Measurements from ENCODE around the gene SEC23A. TPM values are rescaled to one million over a fixed set of nuclear protein-coding genes. Genes with fewer than 3 reads are reported as not detected.

SEC23A gene
- total RNA-seq, 1 donor from 2014 or later: 39.4 TPM

DNA sequence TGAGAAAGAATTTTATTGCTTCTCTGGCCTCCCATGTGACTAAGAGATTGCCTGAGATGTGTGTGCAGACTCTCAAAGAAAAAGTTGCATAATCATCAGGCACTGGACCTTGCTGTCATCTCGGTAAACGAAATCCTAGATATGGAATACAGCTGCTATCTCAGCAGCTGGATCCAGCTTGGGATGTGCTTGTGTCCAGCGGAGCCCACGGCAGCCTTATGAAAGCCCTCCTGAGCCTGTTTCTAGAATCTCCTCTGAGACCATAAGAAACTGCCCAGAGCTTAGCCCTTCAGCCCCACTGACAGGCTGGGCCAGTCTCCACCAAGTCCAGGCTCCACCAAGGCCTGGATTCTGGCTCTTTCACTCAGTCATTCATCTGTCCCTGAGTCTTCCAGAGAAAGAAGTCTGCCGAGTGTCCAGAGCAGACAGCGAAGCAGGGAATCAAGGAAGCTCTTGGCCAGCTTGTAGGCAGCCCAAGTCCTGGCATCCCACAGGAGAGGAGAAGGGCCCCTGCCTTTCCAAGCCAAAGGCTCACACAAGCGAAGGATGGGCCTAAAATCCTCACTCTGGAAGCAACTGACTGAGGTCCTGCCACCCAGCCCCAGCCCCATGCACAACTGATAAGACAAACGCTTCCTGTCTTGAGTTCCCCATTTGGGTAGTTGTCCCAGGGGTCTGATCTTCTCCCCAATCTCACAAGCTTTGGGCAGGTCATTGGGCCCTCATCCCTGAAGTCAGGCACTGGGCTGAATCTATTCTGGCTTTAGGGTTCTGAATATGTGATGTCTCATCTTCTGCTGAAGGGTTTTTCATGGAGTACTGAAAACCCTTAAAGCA is 97.8 kb downstream of the SEC23A start:
- H3K9me3 Mint-ChIP-seq: no peaks in the 10 kb centered on the region
- no peak for ATAC-seq (ENCODE audit: low read depth)
- CTCF ChIA-PET: no interaction called here
- H3K4me3 Mint-ChIP-seq: no peak overlapping the region
- POLR2A ChIA-PET: no interaction called here
- no peaks in the 10 kb centered on the region for H3K27me3 Mint-ChIP-seq
- TF ChIP-seq, protein P1, sequence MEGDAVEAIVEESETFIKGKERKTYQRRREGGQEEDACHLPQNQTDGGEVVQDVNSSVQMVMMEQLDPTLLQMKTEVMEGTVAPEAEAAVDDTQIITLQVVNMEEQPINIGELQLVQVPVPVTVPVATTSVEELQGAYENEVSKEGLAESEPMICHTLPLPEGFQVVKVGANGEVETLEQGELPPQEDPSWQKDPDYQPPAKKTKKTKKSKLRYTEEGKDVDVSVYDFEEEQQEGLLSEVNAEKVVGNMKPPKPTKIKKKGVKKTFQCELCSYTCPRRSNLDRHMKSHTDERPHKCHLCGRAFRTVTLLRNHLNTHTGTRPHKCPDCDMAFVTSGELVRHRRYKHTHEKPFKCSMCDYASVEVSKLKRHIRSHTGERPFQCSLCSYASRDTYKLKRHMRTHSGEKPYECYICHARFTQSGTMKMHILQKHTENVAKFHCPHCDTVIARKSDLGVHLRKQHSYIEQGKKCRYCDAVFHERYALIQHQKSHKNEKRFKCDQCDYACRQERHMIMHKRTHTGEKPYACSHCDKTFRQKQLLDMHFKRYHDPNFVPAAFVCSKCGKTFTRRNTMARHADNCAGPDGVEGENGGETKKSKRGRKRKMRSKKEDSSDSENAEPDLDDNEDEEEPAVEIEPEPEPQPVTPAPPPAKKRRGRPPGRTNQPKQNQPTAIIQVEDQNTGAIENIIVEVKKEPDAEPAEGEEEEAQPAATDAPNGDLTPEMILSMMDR (IDR thresholded peaks at IDR 0.05): no peak
- no peak overlapping the region for H3K27ac Mint-ChIP-seq
- H3K36me3 Mint-ChIP-seq (ENCODE audit: low read depth): no peaks in the 10 kb centered on the region
- no peaks in the 10 kb centered on the region for H3K4me1 Mint-ChIP-seq
- DNase-seq: no peak
- intact Hi-C loops (cut with micrococcal nuclease): no loop called here

DNA sequence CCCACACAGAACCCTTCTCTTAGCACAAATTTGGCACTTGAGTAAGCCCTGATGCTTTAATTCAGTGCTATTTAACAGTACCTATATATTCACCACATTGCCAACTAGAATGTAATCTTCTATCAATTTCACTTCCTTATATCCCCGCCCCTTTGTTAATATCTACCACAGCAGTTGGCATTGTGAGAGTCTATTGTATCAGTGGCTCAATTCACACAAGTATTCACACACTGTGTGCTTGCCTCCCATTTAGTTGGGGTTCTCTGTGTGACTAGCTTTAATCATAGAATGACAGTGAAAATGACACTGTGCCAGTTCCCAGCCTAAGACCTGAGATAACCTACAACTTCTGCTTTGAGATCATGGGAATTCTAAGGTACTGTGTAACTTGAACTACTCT is 103.1 kb downstream of the SEC23A start:
- peaks cover 1% of the 10 kb centered on the region for H3K27me3 Mint-ChIP-seq
- DNase-seq: no peak
- ChIA-PET CTCF (no interaction called here), POLR2A (no interaction called here)
- TF ChIP-seq, protein P1 (IDR thresholded peaks at IDR 0.05): no peak
- no peak overlapping the region for H3K4me3 Mint-ChIP-seq
- no peak for ATAC-seq (ENCODE audit: low read depth)
- intact Hi-C loops (cut with micrococcal nuclease): no loop called here
- H3K9me3 Mint-ChIP-seq: no peaks in the 10 kb centered on the region
- no peaks in the 10 kb centered on the region for H3K4me1 Mint-ChIP-seq
- no peaks in the 10 kb centered on the region for H3K36me3 Mint-ChIP-seq (ENCODE audit: low read depth)
- H3K27ac Mint-ChIP-seq: no peak overlapping the region

DNA sequence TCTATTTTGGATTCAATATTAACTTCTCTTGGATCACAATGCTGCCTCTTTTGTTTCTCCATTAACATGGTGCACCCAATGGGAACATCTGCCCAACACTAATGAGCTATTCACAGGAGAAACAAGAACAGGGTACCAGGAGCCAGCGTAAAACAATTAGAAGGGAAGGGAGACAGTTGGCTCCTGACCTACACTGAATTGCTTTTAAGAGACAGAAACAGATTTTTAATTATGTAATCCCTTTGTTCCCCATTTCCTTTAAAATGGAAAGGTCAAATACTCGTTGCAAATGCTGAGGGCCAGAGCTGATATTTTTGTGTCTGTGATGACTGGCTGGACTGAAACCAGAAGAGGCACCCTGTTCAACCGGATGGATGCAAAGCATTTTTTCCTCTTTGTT is 108.3 kb downstream of the SEC23A start:
- POLR2A ChIA-PET: no interaction called here
- no peak for ATAC-seq (ENCODE audit: low read depth)

DNA sequence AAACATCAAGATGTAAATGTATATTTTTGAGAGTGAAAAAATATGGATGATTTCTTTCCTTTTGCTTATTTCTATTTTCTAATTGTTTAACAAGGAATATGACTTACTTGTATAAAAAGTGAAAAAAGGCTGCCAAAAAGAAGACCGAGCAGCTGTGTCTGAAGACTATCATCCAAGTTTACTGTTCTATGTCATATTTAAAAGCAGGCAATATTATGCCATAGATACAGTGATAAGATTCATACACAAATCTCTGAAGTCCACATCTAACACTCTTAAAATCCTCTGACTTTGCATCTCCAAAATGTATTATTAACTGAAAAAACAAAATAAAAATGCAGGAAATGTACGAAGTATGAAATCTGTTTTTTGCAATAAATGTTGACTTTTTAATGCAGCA is 109.1 kb downstream of the SEC23A start:
- intact Hi-C loops (cut with micrococcal nuclease): no loop called here
- DNase-seq: no peak
- ChIA-PET CTCF (no interaction called here), POLR2A (no interaction called here)
- TF ChIP-seq, protein P1 (IDR thresholded peaks at IDR 0.05): no peak
- Mint-ChIP-seq H3K4me3 (no peak overlapping the region), H3K36me3 (ENCODE audit: low read depth) (no peaks in the 10 kb centered on the region), H3K4me1 (peaks cover 11% of the 10 kb centered on the region), H3K27ac (no peak overlapping the region), H3K27me3 (peaks cover 1% of the 10 kb centered on the region), H3K9me3 (no peaks in the 10 kb centered on the region)
- ATAC-seq (ENCODE audit: low read depth): no peak

More for the DNA sequence above, 108.3 kb downstream of the SEC23A start:
- Mint-ChIP-seq H3K36me3 (ENCODE audit: low read depth) (no peaks in the 10 kb centered on the region), H3K4me1 (peaks cover 4% of the 10 kb centered on the region), H3K9me3 (no peaks in the 10 kb centered on the region), H3K27ac (no peak overlapping the region), H3K4me3 (no peak overlapping the region), H3K27me3 (peaks cover 1% of the 10 kb centered on the region)
- intact Hi-C loops (cut with micrococcal nuclease): no loop called here
- CTCF ChIA-PET: no interaction called here
- DNase-seq: no peak
- TF ChIP-seq, protein P1 (IDR thresholded peaks at IDR 0.05): no peak

- H3K36me3 Mint-ChIP-seq (ENCODE audit: low read depth): no peaks in the 10 kb centered on the region
- ChIA-PET CTCF (no interaction called here), POLR2A (no interaction called here)
- H3K4me3 Mint-ChIP-seq: no peak overlapping the region
- DNase-seq (no peak), ATAC-seq (ENCODE audit: low read depth) (no peak)
- no peak overlapping the region for H3K27ac Mint-ChIP-seq
- TF ChIP-seq, protein P1 (IDR thresholded peaks at IDR 0.05): no peak
- H3K27me3 Mint-ChIP-seq: peaks cover 1% of the 10 kb centered on the region
- peaks cover 12% of the 10 kb centered on the region for H3K4me1 Mint-ChIP-seq
- no peaks in the 10 kb centered on the region for H3K9me3 Mint-ChIP-seq
- intact Hi-C loops (cut with micrococcal nuclease): no loop called here
Measured at GRCh38 chr14:38992067-38992844, 110.8 kb downstream of the SEC23A start.

All from activated B cell treated with CpG ODN at 0.5 μM for 24 hours (primary cell).